Hair follicular keratinocyte (primary cell): ENCODE results near the gene UBL7. TPM values are rescaled to one million over a fixed set of nuclear protein-coding genes. Genes with fewer than 3 reads are reported as not detected.

ENCODE experiments used
- total RNA-seq: library from RNA; depleted of rRNA; stranded (reverse); fragments of >200 nt; gene quantifications from 2 replicates; pipeline ENCODE4 v1.2.3, GENCODE V29; 2015

UBL7 gene, protein sequence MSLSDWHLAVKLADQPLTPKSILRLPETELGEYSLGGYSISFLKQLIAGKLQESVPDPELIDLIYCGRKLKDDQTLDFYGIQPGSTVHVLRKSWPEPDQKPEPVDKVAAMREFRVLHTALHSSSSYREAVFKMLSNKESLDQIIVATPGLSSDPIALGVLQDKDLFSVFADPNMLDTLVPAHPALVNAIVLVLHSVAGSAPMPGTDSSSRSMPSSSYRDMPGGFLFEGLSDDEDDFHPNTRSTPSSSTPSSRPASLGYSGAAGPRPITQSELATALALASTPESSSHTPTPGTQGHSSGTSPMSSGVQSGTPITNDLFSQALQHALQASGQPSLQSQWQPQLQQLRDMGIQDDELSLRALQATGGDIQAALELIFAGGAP
- 60.9 and 62.2 TPM in 2 replicates for total RNA-seq

GRCh38 chr15:74460871-74461846 is at the start of gene UBL7:
Gene UBL7 (minus strand): TSS chr15:74461160. CDS start chr15:74458867, 2,293 bp downstream.

DNA sequence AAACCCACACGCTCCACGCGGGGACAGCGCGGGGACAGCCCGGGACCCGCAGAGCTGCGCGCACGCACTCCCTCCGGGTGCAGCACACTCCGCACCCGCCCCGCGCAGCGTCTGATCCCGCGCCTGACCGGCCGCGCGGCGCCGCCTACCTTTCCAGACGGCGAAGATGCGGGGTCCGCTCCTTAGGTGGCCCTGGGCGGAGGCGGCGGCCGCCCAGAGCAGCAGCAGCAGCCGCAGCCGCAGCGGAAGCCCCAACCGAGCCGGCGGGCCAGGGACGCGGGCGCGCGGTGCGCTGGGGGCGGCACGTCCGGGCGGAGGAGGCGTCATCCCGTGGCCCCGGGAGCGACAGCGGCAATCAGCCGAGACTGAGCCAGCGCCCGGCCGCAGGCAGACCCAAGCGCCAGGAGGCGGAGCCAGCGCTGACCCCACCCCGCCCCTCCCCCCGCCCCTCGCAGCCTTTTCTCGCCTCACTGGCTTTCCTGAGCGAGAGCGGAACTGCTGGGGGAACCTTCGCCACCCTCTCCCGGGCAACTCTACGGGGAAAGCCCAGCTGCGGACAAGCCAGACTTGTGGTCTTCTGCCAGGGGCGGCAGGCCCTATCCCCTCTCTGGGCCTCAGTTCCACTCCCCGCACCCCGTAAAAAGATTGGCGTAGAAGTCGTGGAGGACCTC is 27.2 kb downstream of the UBL7 start, which contains the start of gene SEMA7A:
Gene SEMA7A (minus strand): TSS at position 367 of the 671 bp plus-strand sequence. CDS start 40 bp downstream, at position 327.

Other genes with a start within 250 kb of the UBL7 start
- gene CCDC33, start 224.8 kb downstream of the UBL7 start, total RNA-seq = not detected in 2 replicates
- 0.16 TPM in 1 of 2 replicates, not detected in the other for gene CYP11A1, start 93.5 kb downstream of the UBL7 start, total RNA-seq
- 7.6 and 11.9 TPM in 2 replicates for gene SEMA7A, start 27.2 kb downstream of the UBL7 start, total RNA-seq
- 4.0 and 6.8 TPM in 2 replicates for gene ARID3B, start 80.1 kb upstream of the UBL7 start, total RNA-seq
- gene CLK3, start 154.7 kb upstream of the UBL7 start, total RNA-seq = 57.0 and 77.5 TPM in 2 replicates
- 10.0 and 12.6 TPM in 2 replicates for gene EDC3, start 234.9 kb upstream of the UBL7 start, total RNA-seq